ENCODE data around the gene MYO5B.

GRCh38 chr18:49778826-49779465, 416.0 kb downstream of the MYO5B start:
- TF ChIP-seq CTCF (IDR thresholded peaks at IDR 0.05) = no peak
- no peak for TF ChIP-seq ZFX (IDR thresholded peaks at IDR 0.05; ENCODE audit: borderline replicate concordance)

Data from 22Rv1 (cell line).